Osteoblast (primary cell): ENCODE results near the gene FKBP11. TPM values are rescaled to one million over a fixed set of nuclear protein-coding genes. Genes with fewer than 3 reads are reported as not detected.

ENCODE experiments used
- DNase-seq: peaks from one replicate; pipeline ENCODE4 v3.0.0; 2011; ENCODE audit warnings: low spot score, mixed read lengths; ENCODE audit not compliant: insufficient read length; ENCODE audit errors: missing footprints
- H2AFZ ChIP-seq: 2 replicates; pipeline ENCODE4 v1.6.0; 2011; ENCODE audit warnings: mild to moderate bottlenecking, low read length
- H3K27ac ChIP-seq: 2 replicates; pipeline ENCODE4 v1.5.1; 2011; ENCODE audit warnings: mild to moderate bottlenecking, low read depth, low read length, moderate library complexity
- H3K27me3 ChIP-seq: 2 replicates; pipeline ENCODE4 v1.6.0; 2012; ENCODE audit warnings: mild to moderate bottlenecking, control low read depth, inconsistent platforms, low read length, moderate library complexity; ENCODE audit not compliant: insufficient read depth
- H3K36me3 ChIP-seq: 2 replicates; pipeline ENCODE4 v1.5.1; 2011; ENCODE audit warnings: mild to moderate bottlenecking, low read length, control low read depth, moderate library complexity; ENCODE audit not compliant: insufficient read depth
- H3K4me1 ChIP-seq: 2 replicates; pipeline ENCODE4 v1.5.1; 2011; ENCODE audit warnings: mild to moderate bottlenecking, low read length, control low read depth, moderate library complexity; ENCODE audit not compliant: insufficient read depth
- H3K4me2 ChIP-seq: 2 replicates; pipeline ENCODE4 v1.6.0; 2011; ENCODE audit warnings: mild to moderate bottlenecking, low read length; ENCODE audit not compliant: insufficient read depth
- H3K4me3 ChIP-seq: fragments of 200-600 bp; sonication (generic); 3 replicates; pipeline ENCODE4 v1.5.1; 2012; ENCODE audit warnings: mild to moderate bottlenecking, low read length, inconsistent platforms; ENCODE audit not compliant: insufficient read depth
- H3K79me2 ChIP-seq: 2 replicates; pipeline ENCODE4 v1.6.0; 2012; ENCODE audit warnings: mild to moderate bottlenecking, low read length, control low read depth, inconsistent platforms; ENCODE audit not compliant: insufficient read depth
- H3K9me3 ChIP-seq: 2 replicates; pipeline ENCODE4 v1.5.1; 2011; ENCODE audit warnings: low read depth, low read length, control low read depth
- H4K20me1 ChIP-seq: 2 replicates; pipeline ENCODE4 v1.6.0; 2012; ENCODE audit warnings: mild to moderate bottlenecking, low read length, control low read depth; ENCODE audit not compliant: insufficient read depth
- total RNA-seq: library from RNA; depleted of rRNA; stranded (reverse); fragments of >200 nt; gene quantifications from 2 replicates; pipeline ENCODE4 v1.2.3, GENCODE V29; 2012
- TF ChIP-seq, protein P1 (sequence below): IDR thresholded peaks from 2 replicates; pipeline ENCODE4 v1.5.1; 2011; ENCODE audit warnings: mild to moderate bottlenecking, low read depth, low read length, moderate library complexity; ENCODE audit errors: extremely low read depth

FKBP11 gene
- total RNA-seq, 1 donor, result 31.8 TPM

GRCh38 chr12:48938805-48939204 lies 13.5 kb upstream of the FKBP11 start:
- TF ChIP-seq, protein P1, sequence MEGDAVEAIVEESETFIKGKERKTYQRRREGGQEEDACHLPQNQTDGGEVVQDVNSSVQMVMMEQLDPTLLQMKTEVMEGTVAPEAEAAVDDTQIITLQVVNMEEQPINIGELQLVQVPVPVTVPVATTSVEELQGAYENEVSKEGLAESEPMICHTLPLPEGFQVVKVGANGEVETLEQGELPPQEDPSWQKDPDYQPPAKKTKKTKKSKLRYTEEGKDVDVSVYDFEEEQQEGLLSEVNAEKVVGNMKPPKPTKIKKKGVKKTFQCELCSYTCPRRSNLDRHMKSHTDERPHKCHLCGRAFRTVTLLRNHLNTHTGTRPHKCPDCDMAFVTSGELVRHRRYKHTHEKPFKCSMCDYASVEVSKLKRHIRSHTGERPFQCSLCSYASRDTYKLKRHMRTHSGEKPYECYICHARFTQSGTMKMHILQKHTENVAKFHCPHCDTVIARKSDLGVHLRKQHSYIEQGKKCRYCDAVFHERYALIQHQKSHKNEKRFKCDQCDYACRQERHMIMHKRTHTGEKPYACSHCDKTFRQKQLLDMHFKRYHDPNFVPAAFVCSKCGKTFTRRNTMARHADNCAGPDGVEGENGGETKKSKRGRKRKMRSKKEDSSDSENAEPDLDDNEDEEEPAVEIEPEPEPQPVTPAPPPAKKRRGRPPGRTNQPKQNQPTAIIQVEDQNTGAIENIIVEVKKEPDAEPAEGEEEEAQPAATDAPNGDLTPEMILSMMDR, result no peak
- H3K79me2 ChIP-seq, result peaks cover 64% of the 10 kb centered on the region
- H4K20me1 ChIP-seq, result peaks cover 73% of the 10 kb centered on the region
- H3K4me1 ChIP-seq, result no peaks in the 10 kb centered on the region
- H3K36me3 ChIP-seq, result peaks cover 62% of the 10 kb centered on the region
- H2AFZ ChIP-seq, result no peak overlapping the region
- H3K9me3 ChIP-seq, result no peaks in the 10 kb centered on the region
- no peak overlapping the region for H3K27ac ChIP-seq
- DNase-seq, result no peak
- H3K27me3 ChIP-seq, result no peaks in the 10 kb centered on the region
- H3K4me2 ChIP-seq, result no peak overlapping the region
- H3K4me3 ChIP-seq, result no peak overlapping the region

- no peak overlapping the region for H3K4me3 ChIP-seq
- H4K20me1 ChIP-seq, result peaks cover 62% of the 10 kb centered on the region
- no peak overlapping the region for H3K27ac ChIP-seq
- H2AFZ ChIP-seq, result no peak overlapping the region
- H3K4me2 ChIP-seq, result no peak overlapping the region
- H3K36me3 ChIP-seq, result peaks cover 69% of the 10 kb centered on the region
- H3K79me2 ChIP-seq, result peaks cover 57% of the 10 kb centered on the region
- TF ChIP-seq, protein P1, result peak; percentile 21
- no peaks in the 10 kb centered on the region for H3K27me3 ChIP-seq
- H3K4me1 ChIP-seq, result no peaks in the 10 kb centered on the region
- DNase-seq, result no peak
- H3K9me3 ChIP-seq, result no peaks in the 10 kb centered on the region
These were observed 11.9 kb upstream of the FKBP11 start for GRCh38 chr12:48937170-48937569.

DNA sequence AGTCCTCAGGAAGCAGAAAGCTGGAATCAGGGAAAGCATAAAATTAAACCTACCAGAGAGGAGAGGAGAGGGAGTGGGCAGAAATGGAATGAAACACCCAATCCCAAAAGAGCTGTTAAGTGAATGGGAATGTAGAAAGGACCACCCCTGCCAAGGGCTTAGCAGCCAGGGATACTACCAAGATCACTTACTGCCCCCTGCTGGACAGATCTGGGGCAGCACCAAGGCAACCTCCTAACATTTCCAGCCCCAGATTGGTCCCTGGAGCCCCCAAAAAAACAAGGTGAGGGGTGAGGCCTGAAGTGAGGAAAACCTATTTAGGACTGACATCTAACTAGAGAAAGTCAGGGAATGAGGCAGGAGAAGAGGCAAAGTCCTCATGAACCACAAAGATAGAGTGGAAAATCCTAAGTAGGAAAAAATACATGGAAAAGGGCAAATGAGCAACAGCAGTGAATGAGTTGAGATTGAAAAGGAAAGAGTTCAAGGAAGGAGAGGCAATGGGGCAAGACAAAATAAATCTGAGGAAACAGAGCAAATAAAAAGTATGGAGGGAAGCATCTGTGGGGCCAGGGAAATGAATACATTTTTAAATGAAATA lies 11.2 kb upstream of the FKBP11 start:
- Histone ChIP-seq H3K27me3 (no peaks in the 10 kb centered on the region), H3K9me3 (no peaks in the 10 kb centered on the region), H4K20me1 (peaks cover 59% of the 10 kb centered on the region), H2AFZ (no peak overlapping the region), H3K4me1 (no peaks in the 10 kb centered on the region), H3K36me3 (peaks cover 73% of the 10 kb centered on the region), H3K4me3 (no peak overlapping the region), H3K27ac (no peak overlapping the region), H3K79me2 (peaks cover 50% of the 10 kb centered on the region), H3K4me2 (no peak overlapping the region)
- TF ChIP-seq, protein P1, result peak; percentile 97
- peak; percentile 91 for DNase-seq

DNA sequence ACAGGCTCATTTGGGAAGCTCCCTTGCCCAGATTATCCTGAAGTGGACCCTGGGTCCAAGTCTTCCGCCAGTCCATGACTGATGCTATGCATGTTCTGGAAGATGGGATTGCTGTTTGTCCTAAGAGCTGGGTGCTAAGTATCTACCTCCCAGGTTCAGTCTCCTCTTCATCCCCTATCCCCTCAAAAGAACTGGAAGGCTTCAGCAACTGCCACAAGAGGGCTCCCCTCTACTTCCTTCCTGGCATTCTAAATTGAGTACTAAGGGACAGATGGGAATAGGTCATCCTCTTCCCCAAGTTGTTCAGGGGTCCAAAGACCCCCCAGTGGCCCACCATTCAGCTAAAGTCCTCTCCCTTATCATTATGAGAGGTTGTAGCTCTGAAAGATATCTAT lies 9.0 kb upstream of the FKBP11 start:
- Histone ChIP-seq H3K36me3 (peaks cover 70% of the 10 kb centered on the region), H3K27me3 (no peaks in the 10 kb centered on the region), H4K20me1 (peaks cover 38% of the 10 kb centered on the region), H3K27ac (no peak overlapping the region), H3K4me3 (no peak overlapping the region), H3K4me1 (no peaks in the 10 kb centered on the region), H2AFZ (no peak overlapping the region), H3K9me3 (no peaks in the 10 kb centered on the region), H3K79me2 (peaks cover 29% of the 10 kb centered on the region), H3K4me2 (no peak overlapping the region)
- peak; percentile 38 for DNase-seq
- TF ChIP-seq, protein P1, result peak; percentile 43
